ENCODE results near the gene PODXL2.
A peak's percentile ranks its signal among the peaks of the same experiment; 100 is the strongest.
"Not testable (repeated sequence)": the region's sequence is repeated elsewhere in the genome, so short reads cannot be mapped to it uniquely, and the experiment has no call there.

PODXL2 gene

DNA sequence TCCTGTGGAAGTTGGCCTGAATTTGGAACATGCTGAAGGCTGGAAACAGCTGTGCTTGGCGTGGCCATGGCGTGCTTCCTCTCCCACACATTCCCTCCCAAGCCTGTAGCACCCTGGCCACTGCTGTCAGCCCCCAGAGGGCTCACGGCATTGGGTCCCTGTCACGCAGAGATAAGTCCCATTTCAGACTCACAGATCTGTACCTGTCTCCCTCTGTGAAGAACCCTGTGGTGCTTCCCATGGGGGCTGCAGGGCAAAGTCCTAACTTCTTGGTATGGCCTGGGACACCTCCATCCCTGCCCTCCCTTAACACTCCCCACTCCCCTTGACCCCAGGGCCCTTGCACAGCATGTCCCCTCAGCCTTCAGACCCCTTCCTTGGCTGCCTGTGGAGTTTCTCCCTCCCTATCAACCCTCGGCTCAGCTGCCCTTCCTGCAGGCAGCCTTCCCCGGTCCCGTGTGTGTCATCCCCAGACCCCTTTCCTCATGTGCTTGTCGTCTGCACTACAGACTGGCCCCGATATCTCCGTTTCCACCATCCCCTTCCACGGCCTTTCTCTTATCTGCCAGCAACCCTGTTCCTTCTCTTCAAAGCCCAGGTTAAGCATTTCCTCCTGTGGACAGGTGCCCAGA lies 72.4 kb downstream of the PODXL2 start:
- H3K27me3 ChIP-seq (ENCODE audit: insufficient read depth, poor library complexity, severe bottlenecking), result no peaks in the 10 kb centered on the region
- TF ChIP-seq, protein P1, sequence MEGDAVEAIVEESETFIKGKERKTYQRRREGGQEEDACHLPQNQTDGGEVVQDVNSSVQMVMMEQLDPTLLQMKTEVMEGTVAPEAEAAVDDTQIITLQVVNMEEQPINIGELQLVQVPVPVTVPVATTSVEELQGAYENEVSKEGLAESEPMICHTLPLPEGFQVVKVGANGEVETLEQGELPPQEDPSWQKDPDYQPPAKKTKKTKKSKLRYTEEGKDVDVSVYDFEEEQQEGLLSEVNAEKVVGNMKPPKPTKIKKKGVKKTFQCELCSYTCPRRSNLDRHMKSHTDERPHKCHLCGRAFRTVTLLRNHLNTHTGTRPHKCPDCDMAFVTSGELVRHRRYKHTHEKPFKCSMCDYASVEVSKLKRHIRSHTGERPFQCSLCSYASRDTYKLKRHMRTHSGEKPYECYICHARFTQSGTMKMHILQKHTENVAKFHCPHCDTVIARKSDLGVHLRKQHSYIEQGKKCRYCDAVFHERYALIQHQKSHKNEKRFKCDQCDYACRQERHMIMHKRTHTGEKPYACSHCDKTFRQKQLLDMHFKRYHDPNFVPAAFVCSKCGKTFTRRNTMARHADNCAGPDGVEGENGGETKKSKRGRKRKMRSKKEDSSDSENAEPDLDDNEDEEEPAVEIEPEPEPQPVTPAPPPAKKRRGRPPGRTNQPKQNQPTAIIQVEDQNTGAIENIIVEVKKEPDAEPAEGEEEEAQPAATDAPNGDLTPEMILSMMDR (IDR thresholded peaks at IDR 0.05; ENCODE audit: poor library complexity, severe bottlenecking), result no peak
- ATAC-seq (ENCODE audit: low read depth), result no peak
- H3K36me3 ChIP-seq (ENCODE audit: low read depth), result no peaks in the 10 kb centered on the region
- no peak overlapping the region for H3K27ac ChIP-seq (ENCODE audit: poor library complexity, severe bottlenecking)
- H3K4me3 ChIP-seq (ENCODE audit: severe bottlenecking), result no peak overlapping the region
- peaks cover 8% of the 10 kb centered on the region for H3K4me1 ChIP-seq (ENCODE audit: insufficient read depth, poor library complexity, severe bottlenecking)
- no peaks in the 10 kb centered on the region for H3K9me3 ChIP-seq (ENCODE audit: severe bottlenecking)
- peak; percentile 35 for DNase-seq (ENCODE audit: low spot score)

GRCh38 chr3:127702151-127702578 lies 73.2 kb downstream of the PODXL2 start:
- TF ChIP-seq, protein P1 (IDR thresholded peaks at IDR 0.05; ENCODE audit: poor library complexity, severe bottlenecking), result no peak
- no peak overlapping the region for H3K27ac ChIP-seq (ENCODE audit: poor library complexity, severe bottlenecking)
- no peak for ATAC-seq (ENCODE audit: low read depth)

GRCh38 chr3:127704840-127705239 lies 75.9 kb downstream of the PODXL2 start:
- not testable (repeated sequence) for H3K4me1 ChIP-seq (ENCODE audit: insufficient read depth, poor library complexity, severe bottlenecking); H3K36me3 ChIP-seq (ENCODE audit: low read depth); DNase-seq (ENCODE audit: low spot score); H3K4me3 ChIP-seq (ENCODE audit: severe bottlenecking); ATAC-seq (ENCODE audit: low read depth); H3K27me3 ChIP-seq (ENCODE audit: insufficient read depth, poor library complexity, severe bottlenecking); H3K9me3 ChIP-seq (ENCODE audit: severe bottlenecking); H3K27ac ChIP-seq (ENCODE audit: poor library complexity, severe bottlenecking)

More at GRCh38 chr3:127702151-127702578, 73.2 kb downstream of the PODXL2 start:
- peak; percentile 15 for DNase-seq (ENCODE audit: low spot score)
- H3K36me3 ChIP-seq (ENCODE audit: low read depth), result no peaks in the 10 kb centered on the region
- no peaks in the 10 kb centered on the region for H3K27me3 ChIP-seq (ENCODE audit: insufficient read depth, poor library complexity, severe bottlenecking)
- no peaks in the 10 kb centered on the region for H3K9me3 ChIP-seq (ENCODE audit: severe bottlenecking)
- peaks cover 2% of the 10 kb centered on the region for H3K4me1 ChIP-seq (ENCODE audit: insufficient read depth, poor library complexity, severe bottlenecking)
- H3K4me3 ChIP-seq (ENCODE audit: severe bottlenecking), result no peak overlapping the region

DNA sequence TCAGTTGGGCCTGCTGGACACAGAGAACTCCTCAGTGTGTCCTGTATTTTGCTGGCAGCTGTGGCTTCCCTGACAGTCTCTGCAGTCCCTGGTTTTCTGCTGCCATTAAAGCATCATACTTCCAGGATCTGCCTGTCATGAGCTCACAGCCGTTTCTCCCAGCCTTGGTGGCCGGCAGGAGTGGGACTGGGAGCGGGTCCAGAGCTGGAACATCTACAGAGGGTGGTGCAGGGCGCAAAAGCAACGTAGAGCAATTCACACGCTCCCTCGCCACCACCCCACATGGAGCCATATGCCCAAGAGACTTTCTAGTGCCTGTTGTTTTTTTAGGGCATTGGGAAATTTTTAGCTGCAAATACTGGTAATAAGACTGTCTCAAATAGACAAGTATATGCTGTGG lies 77.3 kb downstream of the PODXL2 start:
- H3K9me3 ChIP-seq (ENCODE audit: severe bottlenecking), result no peaks in the 10 kb centered on the region
- no peaks in the 10 kb centered on the region for H3K36me3 ChIP-seq (ENCODE audit: low read depth)
- TF ChIP-seq, protein P1 (IDR thresholded peaks at IDR 0.05; ENCODE audit: poor library complexity, severe bottlenecking), result no peak
- no peak overlapping the region for H3K27ac ChIP-seq (ENCODE audit: poor library complexity, severe bottlenecking)
- DNase-seq (ENCODE audit: low spot score), result no peak
- peaks cover 2% of the 10 kb centered on the region for H3K4me1 ChIP-seq (ENCODE audit: insufficient read depth, poor library complexity, severe bottlenecking)
- no peak for ATAC-seq (ENCODE audit: low read depth)
- H3K27me3 ChIP-seq (ENCODE audit: insufficient read depth, poor library complexity, severe bottlenecking), result no peaks in the 10 kb centered on the region
- H3K4me3 ChIP-seq (ENCODE audit: severe bottlenecking), result no peak overlapping the region

DNA sequence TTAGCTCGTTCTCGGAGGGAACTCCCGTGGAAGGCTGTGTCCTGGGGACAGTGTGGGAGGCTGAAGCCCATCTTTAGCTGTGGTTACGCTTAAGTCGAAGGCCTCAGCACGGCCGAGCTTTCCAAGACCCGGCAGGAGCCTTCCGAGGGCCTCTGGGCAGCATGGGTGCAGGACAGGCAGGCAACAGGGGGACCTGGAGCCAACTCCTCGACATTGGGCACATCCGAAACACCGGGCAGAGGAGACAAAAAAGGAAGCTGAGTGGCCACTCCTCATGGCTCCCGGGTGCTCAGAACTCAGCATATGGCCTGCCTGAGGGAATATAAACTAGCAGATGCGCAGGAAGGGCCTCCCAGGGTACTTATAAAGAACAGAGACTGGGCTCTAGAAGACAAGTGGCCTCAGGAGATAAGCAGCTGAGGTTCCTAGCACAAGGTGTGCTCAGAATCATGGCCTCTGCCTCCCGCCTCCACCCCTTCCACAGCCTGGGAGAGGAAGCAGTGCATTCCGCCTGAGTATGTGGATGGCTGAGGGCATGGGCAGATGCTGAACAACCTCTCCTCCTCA lies 77.9 kb downstream of the PODXL2 start:
- no peak overlapping the region for H3K4me3 ChIP-seq (ENCODE audit: severe bottlenecking)
- peaks cover 2% of the 10 kb centered on the region for H3K4me1 ChIP-seq (ENCODE audit: insufficient read depth, poor library complexity, severe bottlenecking)
- H3K9me3 ChIP-seq (ENCODE audit: severe bottlenecking), result no peaks in the 10 kb centered on the region
- H3K27ac ChIP-seq (ENCODE audit: poor library complexity, severe bottlenecking), result no peak overlapping the region
- no peaks in the 10 kb centered on the region for H3K27me3 ChIP-seq (ENCODE audit: insufficient read depth, poor library complexity, severe bottlenecking)
- no peaks in the 10 kb centered on the region for H3K36me3 ChIP-seq (ENCODE audit: low read depth)
- TF ChIP-seq, protein P1 (IDR thresholded peaks at IDR 0.05; ENCODE audit: poor library complexity, severe bottlenecking), result no peak
- DNase-seq (ENCODE audit: low spot score) (no peak), ATAC-seq (ENCODE audit: low read depth) (no peak; the same call in 2 of the 3 replicates)

Data from RWPE2 (cell line).